GM18520 (cell line): ENCODE data around the gene ALG3.

ENCODE experiments used
- ATAC-seq: cut with Tn5 transposase; IDR thresholded peaks from one replicate; pipeline ENCODE4 v1.9.1; 2021; ENCODE audit not compliant: unreplicated experiment

Gene ALG3

DNA sequence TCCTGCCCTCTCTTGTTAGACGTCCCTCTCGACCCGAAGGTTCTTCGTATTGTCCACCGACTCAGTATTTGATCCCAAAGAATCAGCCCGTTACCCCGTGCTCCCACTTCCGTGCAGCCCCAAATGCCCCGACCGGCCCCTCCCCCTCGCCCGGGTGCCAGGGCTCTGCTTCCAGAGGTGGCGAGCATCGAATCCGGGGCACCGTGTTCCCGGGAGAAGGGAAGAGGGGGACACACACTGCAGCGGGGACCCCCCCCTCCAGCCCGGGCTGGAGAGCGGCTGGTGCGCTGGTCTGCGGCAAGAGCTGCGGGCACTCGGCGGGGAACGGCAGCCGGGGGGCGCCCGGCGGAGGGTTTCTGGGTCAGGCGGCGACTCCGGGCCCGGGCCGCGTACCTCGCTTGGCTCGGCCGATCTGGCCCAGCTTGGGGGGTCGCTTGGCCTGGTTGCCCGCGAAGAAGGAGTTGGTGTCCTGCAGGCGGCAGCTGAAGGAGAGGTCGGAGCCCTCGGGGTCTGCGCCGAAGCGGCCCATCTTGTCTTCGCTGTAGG is 12.0 kb upstream of the ALG3 start:
- no peak for ATAC-seq

GRCh38 chr3:184259878-184260723 is 11.3 kb upstream of the ALG3 start:
- ATAC-seq: no peak

GRCh38 chr3:184259396-184259877 is 10.7 kb upstream of the ALG3 start:
- ATAC-seq: no peak

- ATAC-seq: no peak
Observed at GRCh38 chr3:184258926-184259325, 10.2 kb upstream of the ALG3 start.

DNA sequence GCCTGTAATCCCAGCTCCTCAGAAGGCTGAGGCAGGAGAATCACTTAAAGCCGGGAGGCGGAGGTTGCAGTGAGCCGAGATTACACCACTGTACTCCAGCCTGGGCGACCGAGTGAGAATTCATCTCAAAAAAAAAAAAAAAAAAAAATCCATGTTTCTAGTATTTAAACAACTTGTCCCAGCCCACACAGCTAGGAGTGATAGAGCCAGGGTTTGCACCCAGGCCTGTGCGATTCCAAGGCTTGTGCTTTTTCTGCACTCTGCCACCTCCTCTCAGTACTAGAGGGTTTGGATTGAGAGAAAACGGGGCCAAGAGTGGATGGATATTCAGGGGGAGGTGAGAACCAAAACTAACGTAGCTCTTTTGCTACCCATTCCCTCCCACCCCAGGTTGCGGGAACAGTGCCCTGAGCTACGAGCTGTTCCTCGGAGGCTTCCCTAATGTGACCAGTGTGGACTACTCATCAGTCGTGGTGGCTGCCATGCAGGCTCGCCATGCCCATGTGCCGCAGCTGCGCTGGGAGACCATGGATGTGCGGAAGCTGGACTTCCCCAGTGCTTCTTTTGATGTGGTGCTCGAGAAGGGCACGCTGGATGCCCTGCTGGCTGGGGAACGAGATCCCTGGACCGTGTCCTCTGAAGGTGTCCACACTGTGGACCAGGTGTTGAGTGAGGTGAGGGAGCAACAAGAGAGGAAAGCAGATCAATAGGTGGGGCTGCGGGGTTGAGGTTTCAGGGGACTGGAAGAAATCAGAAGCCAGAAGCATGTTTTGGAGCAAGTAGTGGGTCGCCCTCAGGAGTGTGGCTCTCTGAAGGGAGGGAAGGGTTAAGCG is 8.5 kb upstream of the ALG3 start:
- ATAC-seq: no peak

GRCh38 chr3:184255291-184256039 is 6.7 kb upstream of the ALG3 start:
- no peak for ATAC-seq

- ATAC-seq: peak; percentile 58
Observed at GRCh38 chr3:184250167-184250828, 1.5 kb upstream of the ALG3 start.

DNA sequence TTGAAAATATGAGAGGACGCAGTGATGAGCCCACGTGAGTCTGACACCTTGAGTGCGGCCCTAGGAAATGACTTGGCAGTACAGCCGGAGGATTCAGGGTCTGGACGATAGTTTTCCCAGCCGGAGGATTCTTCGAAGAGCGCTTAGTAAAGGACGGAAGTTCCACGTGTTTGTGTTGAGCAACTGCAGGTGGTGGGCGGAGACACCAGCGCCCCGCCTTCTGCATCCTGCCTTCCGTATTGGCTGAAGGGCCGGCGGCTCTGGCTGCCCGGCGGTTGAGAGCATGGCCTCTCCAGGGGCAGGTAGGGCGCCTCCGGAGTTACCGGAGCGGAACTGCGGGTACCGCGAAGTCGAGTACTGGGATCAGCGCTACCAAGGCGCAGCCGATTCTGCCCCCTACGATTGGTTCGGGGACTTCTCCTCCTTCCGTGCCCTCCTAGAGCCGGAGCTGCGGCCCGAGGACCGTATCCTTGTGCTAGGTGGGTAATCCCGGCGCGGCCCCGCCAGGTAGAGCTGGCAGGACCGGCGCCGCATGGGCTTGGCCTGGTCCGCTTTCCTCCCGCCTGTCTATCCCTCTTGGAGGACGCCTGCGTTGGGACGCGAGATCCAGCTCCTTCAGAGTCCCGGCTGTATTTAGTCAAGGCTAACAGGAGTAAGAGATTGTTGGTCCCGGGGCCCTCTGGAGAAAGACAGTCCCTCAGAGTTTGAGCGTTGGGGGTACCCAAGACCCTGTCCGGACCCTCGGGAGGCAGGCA is 827 bp upstream of the ALG3 start, which contains the start of gene EEF1AKMT4:
TSS of gene EEF1AKMT4 (plus strand) at position 261 of the 755 bp plus-strand sequence. CDS start at position 284, 23 bp downstream.
- peak; percentile 82 for ATAC-seq

DNA sequence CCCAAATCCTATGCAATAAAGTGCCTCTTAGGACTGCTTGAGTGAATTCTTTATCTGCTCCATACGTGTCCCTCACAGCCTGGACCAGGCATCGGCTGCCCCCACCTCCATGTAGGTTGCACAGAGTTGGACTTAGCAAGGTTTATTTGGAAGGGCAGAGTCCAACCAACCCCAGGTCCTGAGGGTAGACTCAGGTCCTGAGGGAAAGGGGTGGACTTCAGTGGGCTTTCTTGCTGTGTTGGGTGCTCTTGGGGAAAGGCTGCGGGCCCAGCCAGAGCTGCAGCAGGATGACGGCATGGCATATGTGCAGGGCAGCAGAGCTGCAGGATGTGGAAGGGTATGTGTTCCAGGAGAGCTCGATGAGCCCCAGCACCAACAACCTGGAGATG is 6.5 kb downstream of the ALG3 start:
- ATAC-seq: no peak

DNA sequence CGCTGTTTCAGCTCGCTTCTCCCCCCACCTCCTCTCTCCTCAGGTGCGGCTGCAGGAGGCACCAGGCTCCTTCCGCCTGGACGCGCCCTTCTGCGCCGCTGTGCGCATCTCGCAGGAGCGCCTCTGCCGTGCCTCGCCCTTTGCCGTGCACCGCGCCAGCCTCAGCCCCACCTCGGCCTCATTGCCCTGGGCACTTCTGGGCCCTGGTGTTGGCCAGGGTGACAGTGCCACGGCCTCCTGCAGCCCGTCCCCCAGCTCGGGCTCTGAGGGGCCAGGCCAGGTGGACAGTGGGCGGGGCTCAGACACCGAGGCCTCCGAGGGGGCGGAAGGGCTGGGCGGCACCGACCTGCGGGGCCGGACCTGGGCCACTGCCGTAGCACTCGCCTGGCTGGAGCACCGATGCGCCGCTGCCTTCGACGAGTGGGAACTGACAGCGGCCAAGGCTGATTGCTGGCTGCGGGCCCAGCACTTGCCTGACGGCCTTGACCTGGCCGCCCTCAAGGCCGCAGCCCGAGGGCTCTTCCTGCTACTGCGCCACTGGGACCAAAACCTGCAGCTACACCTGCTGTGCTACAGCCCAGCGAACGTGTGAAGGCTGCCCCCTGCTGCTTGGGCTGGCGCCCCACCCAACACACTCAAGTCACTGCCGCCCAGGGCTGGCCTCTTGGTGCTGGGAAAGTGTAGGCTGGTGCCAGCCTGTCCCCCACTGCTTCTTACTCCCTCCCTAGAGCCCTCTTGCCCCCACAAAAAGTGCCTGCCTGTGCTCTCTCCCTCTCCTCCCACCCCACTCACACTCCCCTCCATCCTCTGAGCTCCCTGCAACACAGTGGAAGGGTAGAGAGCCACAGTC is 7.1 kb downstream of the ALG3 start:
- no peak for ATAC-seq

GRCh38 chr3:184241141-184241446 is 7.7 kb downstream of the ALG3 start:
- ATAC-seq: no peak

DNA sequence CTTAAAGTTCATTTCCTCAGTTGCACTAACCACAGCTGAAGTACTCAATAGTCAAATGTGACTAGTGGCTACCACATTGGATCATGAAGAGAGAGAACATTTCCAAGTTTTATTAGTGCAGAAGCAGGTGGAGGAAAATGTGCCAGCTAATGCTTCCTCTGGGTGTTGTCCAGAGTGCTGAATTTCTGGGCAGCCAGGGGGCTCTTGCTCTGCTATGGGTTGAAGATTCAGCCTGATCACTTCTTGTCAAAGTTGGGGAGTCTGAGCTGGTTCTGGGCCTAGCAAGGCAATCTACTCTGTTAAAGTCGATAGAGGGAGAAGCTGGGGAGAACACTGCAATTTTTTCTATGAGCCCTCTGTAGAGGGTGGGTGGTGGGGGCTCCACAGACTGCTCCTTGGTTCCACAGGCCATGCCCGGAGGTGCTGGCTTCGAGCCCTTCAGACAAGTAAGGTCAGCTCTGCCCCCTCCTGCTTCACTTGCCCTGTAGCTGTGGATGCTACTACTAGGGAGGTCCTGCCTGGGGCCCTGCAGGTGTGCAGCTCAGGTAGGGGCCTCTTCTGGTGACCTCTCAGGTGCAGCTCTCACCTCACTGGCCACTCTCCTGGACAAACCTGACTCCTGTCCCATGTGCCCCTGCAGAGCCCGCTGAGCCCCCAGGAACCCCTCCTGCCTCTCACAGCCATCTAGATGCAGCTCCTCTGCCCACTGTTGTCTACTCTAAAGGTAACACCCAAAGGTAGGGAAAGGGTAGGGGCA is 8.2 kb downstream of the ALG3 start:
- no peak for ATAC-seq

- ATAC-seq: no peak
Observed at GRCh38 chr3:184239708-184240107, 9.1 kb downstream of the ALG3 start.

- ATAC-seq: no peak
Observed at GRCh38 chr3:184239221-184239620, 9.5 kb downstream of the ALG3 start.

- no peak for ATAC-seq
Observed at GRCh38 chr3:184238246-184238818, 10.4 kb downstream of the ALG3 start.

- no peak for ATAC-seq
Observed at GRCh38 chr3:184237807-184238206, 11.0 kb downstream of the ALG3 start.

DNA sequence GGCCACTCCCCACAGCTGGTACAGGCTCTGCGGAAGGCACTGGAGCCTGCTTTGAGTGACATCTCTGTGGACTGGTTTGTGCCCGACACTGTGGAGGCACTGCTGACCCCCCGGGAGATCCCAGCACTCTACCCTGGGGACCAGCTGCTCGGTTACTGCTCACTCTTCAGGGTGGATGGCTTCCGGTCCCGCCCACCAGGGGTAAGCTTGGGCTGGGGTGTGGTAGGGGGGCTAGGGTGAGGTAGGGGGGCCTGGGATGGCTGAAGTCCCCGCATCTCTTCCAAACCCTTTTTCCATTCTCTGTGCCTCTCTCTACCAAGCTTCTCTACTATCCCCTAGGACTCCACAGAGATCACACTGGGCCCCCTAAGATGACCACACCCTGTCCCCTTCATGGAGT is 11.6 kb downstream of the ALG3 start:
- ATAC-seq: no peak

GRCh38 chr3:184236636-184237035 is 12.1 kb downstream of the ALG3 start:
- ATAC-seq: no peak
